Loucy (cell line): Measurements from ENCODE around the gene TUT1.

Experiments used
- EZH2phosphoT487 ChIP-seq: fragments of 200-600 bp; IDR thresholded peaks from 2 replicates; pipeline ENCODE4 v1.6.1; 2018; ENCODE audit warnings: antibody characterized with exemption, mild to moderate bottlenecking, moderate library complexity, borderline replicate concordance
- TF ChIP-seq, protein P1 (sequence below): fragments of 200-600 bp; sonication (generic); conservative IDR thresholded peaks from 2 replicates; pipeline ENCODE4 v1.5.1; 2014; ENCODE audit warnings: mild to moderate bottlenecking, antibody characterized with exemption, low read length

- TF ChIP-seq, protein P1, sequence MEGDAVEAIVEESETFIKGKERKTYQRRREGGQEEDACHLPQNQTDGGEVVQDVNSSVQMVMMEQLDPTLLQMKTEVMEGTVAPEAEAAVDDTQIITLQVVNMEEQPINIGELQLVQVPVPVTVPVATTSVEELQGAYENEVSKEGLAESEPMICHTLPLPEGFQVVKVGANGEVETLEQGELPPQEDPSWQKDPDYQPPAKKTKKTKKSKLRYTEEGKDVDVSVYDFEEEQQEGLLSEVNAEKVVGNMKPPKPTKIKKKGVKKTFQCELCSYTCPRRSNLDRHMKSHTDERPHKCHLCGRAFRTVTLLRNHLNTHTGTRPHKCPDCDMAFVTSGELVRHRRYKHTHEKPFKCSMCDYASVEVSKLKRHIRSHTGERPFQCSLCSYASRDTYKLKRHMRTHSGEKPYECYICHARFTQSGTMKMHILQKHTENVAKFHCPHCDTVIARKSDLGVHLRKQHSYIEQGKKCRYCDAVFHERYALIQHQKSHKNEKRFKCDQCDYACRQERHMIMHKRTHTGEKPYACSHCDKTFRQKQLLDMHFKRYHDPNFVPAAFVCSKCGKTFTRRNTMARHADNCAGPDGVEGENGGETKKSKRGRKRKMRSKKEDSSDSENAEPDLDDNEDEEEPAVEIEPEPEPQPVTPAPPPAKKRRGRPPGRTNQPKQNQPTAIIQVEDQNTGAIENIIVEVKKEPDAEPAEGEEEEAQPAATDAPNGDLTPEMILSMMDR: no peak
- TF ChIP-seq EZH2phosphoT487: no peak
Observed at GRCh38 chr11:62599069-62599696, 7.9 kb upstream of the TUT1 start.
